GM12864 (cell line): ENCODE measurements around the gene SLC9A8.
"Not testable (repeated sequence)": the region's sequence is repeated elsewhere in the genome, so short reads cannot be mapped to it uniquely, and the experiment has no call there.

Experiments
- DNase-seq: peaks from one replicate; pipeline ENCODE4 v3.0.0-alpha.2; 2011; ENCODE audit warnings: low read depth
- H3K4me3 ChIP-seq: 2 replicates; pipeline ENCODE4 v1.5.1; 2011; ENCODE audit warnings: mild to moderate bottlenecking, low read depth, low read length, control low read depth
- TF ChIP-seq, protein P1 (sequence below): IDR thresholded peaks from 2 replicates; pipeline ENCODE4 v1.5.1; 2011; ENCODE audit warnings: low read depth, mild to moderate bottlenecking, moderate library complexity, low read length, control low read depth, inconsistent platforms; ENCODE audit errors: missing control alignments

Gene SLC9A8

DNA sequence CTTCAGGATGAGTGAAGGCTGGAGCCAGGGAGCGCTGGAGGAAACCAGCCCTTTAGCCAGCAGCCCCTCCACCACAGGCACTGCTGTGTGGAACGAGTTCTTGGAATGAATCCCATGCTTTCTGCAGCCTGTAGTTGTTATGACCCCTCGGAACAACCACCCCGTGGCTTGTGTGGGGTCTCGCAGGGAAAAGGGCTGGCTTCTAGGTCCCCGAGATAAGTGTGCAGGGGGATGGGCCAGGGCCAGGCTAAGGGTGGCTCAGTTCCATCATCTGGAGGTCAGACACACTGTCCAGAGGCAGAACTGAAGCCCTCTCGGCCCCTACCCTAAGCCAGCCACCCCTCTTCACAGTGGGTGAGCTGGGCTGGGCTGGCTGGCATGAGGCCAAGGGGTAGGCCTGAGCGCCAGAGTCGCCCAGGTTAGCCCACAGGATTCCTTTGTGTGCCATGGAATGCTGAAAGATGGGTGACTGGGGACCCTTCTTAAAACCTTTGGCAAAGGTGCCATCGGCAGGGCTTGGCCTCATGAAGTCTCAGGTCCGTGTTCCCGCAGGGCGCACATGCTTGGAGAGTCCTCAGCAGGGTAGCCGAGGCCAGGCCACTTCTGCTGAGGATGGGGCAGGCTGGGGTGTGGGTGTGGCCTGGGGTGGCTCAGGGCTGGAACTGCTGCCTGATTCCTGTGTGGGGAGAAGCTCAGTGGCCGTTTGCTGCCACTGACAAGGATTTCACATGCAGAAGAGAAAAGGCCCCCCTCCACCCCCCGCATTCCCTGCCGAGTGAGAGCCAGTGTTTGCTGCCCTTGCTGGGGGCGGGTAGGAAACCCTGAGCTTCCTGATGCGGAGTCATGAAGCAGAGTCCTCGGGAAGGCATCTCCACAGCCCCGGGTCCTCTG, 78.1 kb downstream of the SLC9A8 start:
- H3K4me3 ChIP-seq = no peak overlapping the region
- DNase-seq = no peak
- TF ChIP-seq, protein P1, sequence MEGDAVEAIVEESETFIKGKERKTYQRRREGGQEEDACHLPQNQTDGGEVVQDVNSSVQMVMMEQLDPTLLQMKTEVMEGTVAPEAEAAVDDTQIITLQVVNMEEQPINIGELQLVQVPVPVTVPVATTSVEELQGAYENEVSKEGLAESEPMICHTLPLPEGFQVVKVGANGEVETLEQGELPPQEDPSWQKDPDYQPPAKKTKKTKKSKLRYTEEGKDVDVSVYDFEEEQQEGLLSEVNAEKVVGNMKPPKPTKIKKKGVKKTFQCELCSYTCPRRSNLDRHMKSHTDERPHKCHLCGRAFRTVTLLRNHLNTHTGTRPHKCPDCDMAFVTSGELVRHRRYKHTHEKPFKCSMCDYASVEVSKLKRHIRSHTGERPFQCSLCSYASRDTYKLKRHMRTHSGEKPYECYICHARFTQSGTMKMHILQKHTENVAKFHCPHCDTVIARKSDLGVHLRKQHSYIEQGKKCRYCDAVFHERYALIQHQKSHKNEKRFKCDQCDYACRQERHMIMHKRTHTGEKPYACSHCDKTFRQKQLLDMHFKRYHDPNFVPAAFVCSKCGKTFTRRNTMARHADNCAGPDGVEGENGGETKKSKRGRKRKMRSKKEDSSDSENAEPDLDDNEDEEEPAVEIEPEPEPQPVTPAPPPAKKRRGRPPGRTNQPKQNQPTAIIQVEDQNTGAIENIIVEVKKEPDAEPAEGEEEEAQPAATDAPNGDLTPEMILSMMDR = no peak

DNA sequence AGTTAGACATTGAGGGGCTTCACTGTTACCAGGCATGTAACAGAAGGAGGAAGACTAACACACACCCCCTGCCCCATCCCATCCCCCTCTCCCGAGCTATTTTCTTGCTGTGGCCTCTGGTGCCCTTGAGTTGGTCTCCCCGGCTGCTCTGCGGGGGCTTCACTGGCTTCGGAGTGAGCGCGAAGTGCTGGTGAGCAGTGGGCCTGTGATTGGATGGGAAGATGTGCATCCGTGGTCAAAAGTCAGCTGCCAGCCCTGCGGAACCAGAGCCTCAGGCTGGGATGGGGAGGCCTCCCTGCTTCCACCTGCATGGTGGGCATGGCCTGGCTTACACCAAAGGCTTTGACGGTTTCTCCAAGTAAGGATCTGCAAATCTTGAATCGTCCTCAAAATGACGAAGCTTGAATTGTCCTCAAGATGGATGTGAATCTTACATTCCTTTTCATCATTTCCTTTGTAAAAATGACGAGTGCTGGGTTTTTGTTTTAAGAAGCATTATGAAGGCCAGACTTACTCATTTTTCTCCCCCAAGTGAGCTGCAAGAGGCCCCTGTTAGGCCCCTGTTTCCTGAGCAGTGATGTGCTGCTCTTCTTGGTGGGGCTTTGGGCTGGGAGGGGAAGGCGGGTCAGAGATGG, 79.0 kb downstream of the SLC9A8 start:
- TF ChIP-seq, protein P1 = no peak
- no peak for DNase-seq
- no peak overlapping the region for H3K4me3 ChIP-seq

DNA sequence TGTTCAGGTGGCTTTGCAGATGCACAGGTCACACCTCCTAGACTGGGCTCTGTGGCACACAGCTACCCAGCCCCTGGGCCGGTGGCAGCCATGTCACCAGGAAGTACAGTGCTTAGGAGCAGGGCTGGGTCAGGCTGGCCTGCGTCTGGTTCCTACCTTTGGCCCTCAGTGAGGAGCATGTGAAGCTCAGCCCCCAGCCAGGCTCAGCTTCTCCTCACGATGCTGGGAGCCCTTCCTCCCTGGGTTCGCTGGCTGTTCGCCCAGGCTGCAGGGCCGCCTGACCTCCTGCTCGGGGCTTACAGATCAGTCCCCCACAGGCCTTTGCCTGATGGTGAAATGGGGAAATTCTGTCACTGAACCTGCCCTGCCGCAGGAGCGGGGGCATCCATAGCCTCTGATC, 79.6 kb downstream of the SLC9A8 start:
- no peak overlapping the region for H3K4me3 ChIP-seq
- no peak for DNase-seq

DNA sequence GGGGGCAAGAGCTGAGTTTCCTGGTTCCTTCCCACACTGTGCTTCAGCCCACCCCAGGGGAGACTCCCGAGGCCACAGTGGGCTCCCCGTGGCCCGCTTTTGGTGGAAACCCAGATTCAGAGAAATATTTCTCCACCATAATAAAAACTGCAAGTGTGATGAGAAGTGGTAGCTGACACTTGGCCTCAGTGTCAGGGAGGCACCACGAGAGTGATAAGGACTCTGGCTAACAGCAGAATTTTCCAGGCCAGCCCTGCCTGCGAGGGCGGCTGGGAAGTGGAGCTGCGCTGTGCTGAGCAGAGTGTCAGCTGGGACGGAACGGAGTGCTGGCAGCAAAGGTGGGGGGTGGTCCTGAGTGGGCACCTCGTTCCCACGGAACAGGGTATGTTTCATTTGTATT, 80.2 kb downstream of the SLC9A8 start:
- no peak for DNase-seq
- no peak overlapping the region for H3K4me3 ChIP-seq
- TF ChIP-seq, protein P1 = no peak

More for the DNA sequence above, 79.6 kb downstream of the SLC9A8 start:
- TF ChIP-seq, protein P1 = no peak

DNA sequence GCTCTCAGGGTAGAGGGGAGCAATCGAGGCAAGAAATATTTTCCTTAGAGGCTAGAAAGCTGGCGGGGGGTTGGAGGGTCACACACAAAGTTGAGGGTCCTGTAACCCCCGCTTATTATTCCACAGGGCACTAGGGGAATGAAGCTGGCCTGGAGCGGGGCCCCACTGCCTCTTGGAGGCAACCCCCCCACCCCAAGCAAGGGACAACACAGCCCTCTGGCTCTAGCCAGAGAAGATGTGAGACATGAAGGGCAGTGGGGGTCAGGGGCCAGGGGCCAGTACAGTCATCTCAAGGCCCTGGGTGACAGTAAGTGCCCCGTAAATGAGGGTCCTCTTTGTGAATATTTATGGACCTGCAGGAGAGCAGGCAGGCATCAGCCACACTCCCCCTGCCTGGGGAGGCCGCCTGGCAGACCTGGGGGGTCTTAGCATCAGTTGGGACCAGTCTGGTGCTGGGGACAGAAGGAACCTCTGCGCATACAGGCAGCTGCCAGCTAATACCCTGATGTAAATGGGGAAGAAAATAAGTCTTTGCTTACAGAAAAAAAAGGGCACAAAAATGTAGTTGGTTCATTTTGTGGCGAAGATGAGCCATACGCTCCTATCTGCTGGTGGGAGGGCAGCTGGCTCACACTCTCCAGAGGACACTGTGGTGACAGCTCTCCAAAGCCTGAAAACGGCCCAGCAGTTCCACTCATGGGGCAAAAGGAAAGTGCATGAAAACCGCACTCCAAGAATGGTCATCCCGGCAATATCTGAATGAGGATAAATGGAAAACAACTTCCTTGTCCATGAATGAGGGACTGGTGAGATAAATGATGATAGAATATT, 80.8 kb downstream of the SLC9A8 start:
- no peak for DNase-seq
- peak overlapping the region; percentile 28 for H3K4me3 ChIP-seq
- TF ChIP-seq, protein P1 = no peak

DNA sequence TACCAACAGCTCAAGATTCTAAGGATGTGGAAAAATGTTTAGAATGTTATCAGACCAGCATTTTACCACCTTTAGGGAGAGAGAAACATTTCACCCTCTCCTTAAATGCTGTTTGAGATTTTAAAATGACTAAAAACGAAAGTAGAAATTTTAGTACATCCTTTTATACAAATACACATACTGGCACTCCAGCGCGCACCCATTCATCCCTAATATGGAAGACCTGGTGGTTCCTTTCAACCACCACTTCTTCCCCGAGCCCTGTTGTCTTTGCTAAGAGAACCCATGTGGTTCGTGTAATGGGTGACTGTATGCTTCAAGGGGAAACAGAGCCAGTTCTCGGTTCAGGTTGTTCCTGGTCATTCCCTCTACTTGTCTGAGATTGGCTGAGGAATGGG, 81.4 kb downstream of the SLC9A8 start:
- TF ChIP-seq, protein P1 = no peak
- H3K4me3 ChIP-seq = peak overlapping the region; percentile 28; the same call in 1 of the 2 replicates
- DNase-seq = peak; percentile 18

DNA sequence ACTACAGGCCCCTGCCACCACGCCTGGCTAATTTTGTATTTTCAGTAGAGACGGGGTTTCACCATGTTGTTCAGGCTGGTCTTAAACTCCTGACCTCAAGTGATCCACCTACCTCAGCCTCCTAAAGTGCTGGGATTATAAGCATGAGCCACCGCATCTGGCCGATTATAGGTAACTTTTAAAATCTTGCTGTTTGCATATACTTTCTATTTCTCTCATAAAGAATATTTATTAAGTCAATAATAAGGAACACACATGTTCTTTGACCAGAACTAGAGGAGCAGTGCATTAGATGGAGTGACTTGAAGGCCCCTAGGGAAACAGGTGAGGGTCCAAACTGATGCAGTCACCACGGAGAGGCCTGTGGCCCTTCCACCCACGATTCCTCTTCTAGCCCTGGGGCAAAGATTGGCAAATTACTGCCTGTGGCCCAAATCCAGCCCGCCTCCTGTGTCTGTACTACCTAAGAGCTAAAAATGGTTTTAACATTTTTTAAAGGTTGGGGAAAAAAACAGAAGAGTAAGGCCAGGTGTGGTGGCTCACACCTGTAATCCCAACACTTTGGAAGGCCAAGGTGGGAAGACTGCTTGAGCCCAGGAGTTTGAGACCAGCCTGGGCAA, 83.0 kb downstream of the SLC9A8 start:
- not testable (repeated sequence) for H3K4me3 ChIP-seq, DNase-seq
